Memory B cell (primary cell): Measurements from ENCODE around the gene PLXNC1.

Source experiments
- ATAC-seq: fragments of 150-1000 bp; cut with Tn5 transposase; 2 replicates; pipeline ENCODE4 v1.10.0; 2021; ENCODE audit warnings: low read depth, mild to moderate bottlenecking, moderate library complexity
- DNase-seq, 2 donors: peaks; one replicate each; pipeline ENCODE4 v3.0.0; 2022; ENCODE audit warnings: low spot score in 2 of 2
- H3K27ac Mint-ChIP-seq: one replicate; pipeline ENCODE4 v1.8.0; 2022; ENCODE audit warnings: mild to moderate bottlenecking, moderate library complexity, mixed read lengths
- H3K27me3 Mint-ChIP-seq: one replicate; pipeline ENCODE4 v1.8.0; 2022; ENCODE audit warnings: mixed read lengths
- H3K36me3 Mint-ChIP-seq: one replicate; pipeline ENCODE4 v1.8.0; 2022; ENCODE audit warnings: mild to moderate bottlenecking, mixed read lengths
- H3K4me1 Mint-ChIP-seq: one replicate; pipeline ENCODE4 v1.8.0; 2022; ENCODE audit warnings: mixed read lengths
- H3K4me3 Mint-ChIP-seq: one replicate; pipeline ENCODE4 v1.8.0; 2022; ENCODE audit warnings: mild to moderate bottlenecking, moderate library complexity, mixed read lengths
- H3K9me3 Mint-ChIP-seq: one replicate; pipeline ENCODE4 v1.8.0; 2022; ENCODE audit warnings: mixed read lengths

Gene PLXNC1

DNA sequence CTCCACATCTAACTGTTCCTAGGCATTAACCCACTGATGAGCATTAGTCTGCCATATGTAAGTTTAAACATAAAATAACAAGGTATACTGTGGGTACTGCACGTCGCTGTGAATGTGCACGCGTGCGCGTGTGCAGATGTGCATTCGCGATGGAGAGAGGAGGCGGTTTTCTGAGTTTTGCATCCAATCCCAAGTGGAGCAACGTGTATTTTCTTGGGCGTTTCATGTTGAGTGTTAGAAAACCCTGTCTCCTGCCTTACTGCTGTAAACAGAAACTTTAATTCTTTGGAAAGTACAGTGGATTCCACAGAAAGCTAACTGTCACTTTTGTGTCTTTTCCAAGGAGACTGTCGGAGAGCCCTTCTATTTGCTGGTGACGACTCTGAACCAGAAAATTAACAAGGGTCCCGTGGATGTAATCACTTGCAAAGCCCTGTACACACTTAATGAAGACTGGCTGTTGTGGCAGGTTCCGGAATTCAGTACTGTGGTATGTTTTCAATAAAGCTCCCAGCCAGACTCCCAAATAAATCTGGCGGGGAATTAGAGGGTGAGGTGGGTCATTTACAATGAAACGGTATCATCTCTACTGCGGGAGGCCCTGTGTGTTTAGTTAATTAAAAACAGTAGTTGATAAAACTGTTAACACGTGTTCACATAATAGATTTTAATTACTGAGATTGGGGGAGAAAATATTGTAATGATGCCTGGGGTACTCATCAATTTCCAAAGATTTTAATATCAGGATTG lies 116.5 kb downstream of the PLXNC1 start:
- no peak overlapping the region for H3K27ac Mint-ChIP-seq

DNA sequence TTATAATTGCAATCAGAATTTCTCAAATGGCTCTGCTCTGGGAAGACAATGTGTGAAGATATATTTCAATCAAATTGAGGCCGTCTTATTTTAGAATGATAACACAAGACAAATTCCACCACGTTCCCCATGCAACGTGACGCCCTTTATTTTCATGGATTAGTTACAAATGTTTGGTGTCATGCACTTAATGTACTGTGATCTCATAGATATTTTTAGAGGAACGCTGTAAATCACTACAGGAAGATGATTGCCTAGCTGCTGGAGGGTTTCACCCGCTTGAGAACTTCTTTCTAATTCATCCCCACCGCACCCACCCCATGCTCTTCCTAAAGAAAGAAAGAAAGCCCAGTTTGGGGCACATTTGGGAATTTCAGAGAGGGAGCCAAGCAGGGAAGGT lies 117.2 kb downstream of the PLXNC1 start:
- Mint-ChIP-seq H3K9me3 (no peaks in the 10 kb centered on the region), H3K36me3 (peaks cover 22% of the 10 kb centered on the region), H3K4me3 (no peak overlapping the region), H3K27ac (no peak overlapping the region), H3K4me1 (peaks cover 31% of the 10 kb centered on the region), H3K27me3 (no peaks in the 10 kb centered on the region)
- no peak for DNase-seq
- ATAC-seq: no peak

More for the DNA sequence above, 116.5 kb downstream of the PLXNC1 start:
- H3K27me3 Mint-ChIP-seq: no peaks in the 10 kb centered on the region
- ATAC-seq: no peak
- no peak for DNase-seq
- H3K9me3 Mint-ChIP-seq: no peaks in the 10 kb centered on the region
- peaks cover 31% of the 10 kb centered on the region for H3K4me1 Mint-ChIP-seq
- no peak overlapping the region for H3K4me3 Mint-ChIP-seq
- H3K36me3 Mint-ChIP-seq: peaks cover 23% of the 10 kb centered on the region

DNA sequence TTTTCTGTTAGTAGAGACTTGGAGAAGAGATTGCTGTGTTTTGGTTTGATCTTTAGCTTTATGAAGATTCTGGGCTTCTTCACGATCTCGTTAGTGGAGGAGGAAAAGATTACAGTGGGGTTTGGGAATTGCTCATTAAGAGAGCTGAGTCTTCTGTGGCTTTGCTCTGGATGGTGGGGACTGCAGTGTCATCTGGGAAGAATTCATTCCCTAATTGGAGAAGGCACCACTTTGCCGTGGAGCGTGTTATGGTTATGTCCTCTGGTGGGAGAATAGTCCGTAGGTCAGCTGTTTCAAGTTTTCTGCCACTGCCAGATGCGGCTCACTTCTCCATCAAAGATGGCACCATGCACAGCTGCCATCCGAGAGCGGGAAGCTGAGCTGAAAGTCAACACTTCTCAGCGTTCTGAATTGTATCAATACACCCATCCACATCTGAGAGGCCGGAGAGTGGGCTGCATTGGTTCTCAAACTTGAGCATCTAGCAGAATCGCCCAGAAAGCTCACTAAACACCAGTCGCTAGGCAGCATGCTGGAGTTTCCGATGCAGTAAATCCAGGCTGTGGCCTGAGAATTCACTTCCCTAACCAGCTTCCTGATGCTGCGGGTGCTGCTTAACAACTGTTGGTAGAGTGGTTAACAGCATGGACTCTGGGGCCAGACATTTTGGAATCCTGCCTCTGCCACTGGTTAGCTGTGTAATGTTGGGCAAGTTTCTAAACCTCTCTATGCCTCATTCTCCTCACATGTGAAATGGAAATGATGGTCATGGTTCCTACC lies 117.8 kb downstream of the PLXNC1 start:
- DNase-seq (no peak), ATAC-seq (no peak)
- H3K27me3 Mint-ChIP-seq: no peaks in the 10 kb centered on the region
- peaks cover 29% of the 10 kb centered on the region for H3K4me1 Mint-ChIP-seq
- H3K36me3 Mint-ChIP-seq: peaks cover 19% of the 10 kb centered on the region
- no peak overlapping the region for H3K4me3 Mint-ChIP-seq
- no peaks in the 10 kb centered on the region for H3K9me3 Mint-ChIP-seq
- H3K27ac Mint-ChIP-seq: no peak overlapping the region

DNA sequence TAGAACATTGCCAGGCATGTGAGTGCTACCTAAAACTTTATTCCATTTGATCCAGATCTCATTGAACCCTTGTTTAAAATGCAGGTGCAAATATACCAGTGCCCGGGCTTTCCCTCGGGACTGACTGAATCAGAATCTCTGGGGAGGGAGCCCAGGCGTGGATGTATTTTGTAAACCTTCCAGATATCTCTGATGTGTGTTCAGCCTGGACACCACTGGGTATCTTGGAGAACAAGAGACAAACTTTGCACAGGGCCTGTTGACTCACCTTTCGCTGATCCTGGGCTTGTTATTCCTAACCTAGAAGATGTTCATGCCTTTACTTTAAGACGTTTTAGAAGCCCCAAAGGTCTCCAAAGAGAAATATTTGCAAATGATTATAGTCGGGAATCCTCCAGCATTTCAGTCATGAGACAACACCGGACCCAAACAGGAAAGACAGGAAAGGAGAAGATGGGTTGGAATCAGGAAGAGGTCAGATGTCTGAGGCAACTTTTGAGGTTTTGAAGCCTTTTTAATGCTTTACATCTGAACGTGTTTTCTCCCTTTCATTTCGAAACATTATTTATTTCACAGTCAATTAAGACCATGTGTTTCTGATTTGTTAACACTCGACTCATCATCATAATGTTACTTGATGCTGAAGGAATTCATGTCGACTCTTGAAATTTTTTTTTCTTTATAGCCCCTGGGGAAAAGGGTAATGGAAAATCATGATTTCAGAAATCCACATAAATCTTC lies 118.6 kb downstream of the PLXNC1 start:
- Mint-ChIP-seq H3K27ac (peak overlapping the region; percentile 82), H3K36me3 (peaks cover 22% of the 10 kb centered on the region)

DNA sequence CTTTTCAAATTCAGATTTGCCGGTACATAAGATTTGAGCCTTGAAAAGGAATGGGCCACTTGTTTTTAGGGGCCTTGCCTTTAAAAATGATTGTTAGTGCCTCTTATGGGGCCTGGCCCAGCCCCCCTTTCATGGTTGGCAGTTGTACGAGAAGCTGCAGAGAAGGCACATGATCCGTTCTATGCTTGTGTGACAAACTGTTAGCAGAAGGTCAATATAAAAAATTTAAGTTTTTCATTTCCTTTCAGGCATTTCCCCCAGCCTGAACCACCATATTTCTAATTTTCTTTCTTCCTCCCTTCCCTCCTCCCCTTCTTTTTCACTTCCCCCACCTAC lies 119.1 kb downstream of the PLXNC1 start:
- H3K27me3 Mint-ChIP-seq: no peaks in the 10 kb centered on the region
- ATAC-seq: peak; percentile 9
- peak overlapping the region; percentile 82 for H3K27ac Mint-ChIP-seq
- peak overlapping the region; percentile 15 for H3K4me3 Mint-ChIP-seq
- no peaks in the 10 kb centered on the region for H3K9me3 Mint-ChIP-seq
- peaks cover 25% of the 10 kb centered on the region for H3K36me3 Mint-ChIP-seq
- no peak for DNase-seq
- peaks cover 35% of the 10 kb centered on the region for H3K4me1 Mint-ChIP-seq

More for the DNA sequence above, 118.6 kb downstream of the PLXNC1 start:
- Mint-ChIP-seq H3K4me3 (peak overlapping the region; percentile 73), H3K9me3 (no peaks in the 10 kb centered on the region), H3K27me3 (no peaks in the 10 kb centered on the region), H3K4me1 (peaks cover 34% of the 10 kb centered on the region)
- no peak for ATAC-seq
- no peak for DNase-seq

DNA sequence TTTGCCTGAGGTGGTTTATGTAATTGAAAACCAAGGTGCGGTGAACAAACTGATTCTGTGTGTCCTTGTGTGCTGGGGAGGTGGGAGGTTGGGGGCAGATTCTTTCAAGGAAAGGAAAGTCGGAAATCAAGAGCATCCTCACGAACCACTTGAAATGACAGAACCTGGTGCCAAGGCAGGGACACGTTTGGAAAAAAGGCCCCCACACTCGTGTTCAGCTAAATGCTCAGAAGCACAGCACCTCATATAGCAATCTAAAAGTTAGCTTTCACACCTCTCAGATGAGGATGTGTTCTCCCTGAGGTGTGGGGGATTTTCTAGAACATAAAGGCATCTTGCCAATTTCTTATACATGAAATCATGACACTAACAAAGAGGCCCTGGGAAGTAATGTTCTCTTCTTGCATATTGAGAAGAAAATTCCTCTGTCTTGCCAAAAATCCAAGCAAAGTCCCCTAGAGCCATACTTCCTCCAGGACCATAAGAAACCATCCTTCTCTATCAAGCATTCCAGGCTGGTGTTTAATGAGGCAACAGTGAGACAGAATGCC lies 119.6 kb downstream of the PLXNC1 start:
- Mint-ChIP-seq H3K9me3 (no peaks in the 10 kb centered on the region), H3K27ac (peak overlapping the region; percentile 82), H3K36me3 (peaks cover 28% of the 10 kb centered on the region), H3K4me3 (no peak overlapping the region), H3K4me1 (peaks cover 32% of the 10 kb centered on the region), H3K27me3 (no peaks in the 10 kb centered on the region)
- ATAC-seq: no peak
- no peak for DNase-seq

DNA sequence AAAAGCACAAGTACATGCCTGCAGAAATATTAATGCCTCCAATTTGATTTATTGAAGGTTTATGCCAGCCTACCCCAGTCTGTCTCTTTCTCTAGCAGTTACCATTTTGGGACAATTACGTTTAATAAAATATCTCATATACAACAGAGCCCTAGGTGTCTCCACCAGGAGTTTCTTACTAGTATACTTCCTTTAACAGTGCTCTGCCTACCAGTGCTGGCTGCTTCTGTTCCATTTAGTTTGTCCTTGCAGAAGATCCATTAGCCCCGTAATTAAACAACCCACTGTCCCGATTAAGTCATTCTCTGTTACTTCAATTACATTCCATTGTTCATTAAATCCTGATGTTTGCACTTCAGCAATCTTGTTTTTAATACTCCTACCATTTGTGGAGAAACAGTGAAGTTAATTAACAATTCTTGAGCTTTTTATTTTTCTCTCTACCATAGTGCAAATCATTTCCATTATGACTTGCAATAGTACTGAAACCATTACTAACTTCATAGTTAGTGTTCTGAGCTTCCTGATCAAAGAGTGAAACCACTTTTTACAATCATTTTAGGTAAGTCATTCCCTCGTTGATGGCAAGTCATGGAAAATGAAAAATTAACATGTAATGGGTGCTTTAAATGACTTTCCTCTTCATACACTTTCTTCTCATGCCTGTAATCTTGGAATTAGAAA lies 121.1 kb downstream of the PLXNC1 start:
- Mint-ChIP-seq H3K36me3 (peaks cover 29% of the 10 kb centered on the region), H3K4me1 (peaks cover 29% of the 10 kb centered on the region), H3K27me3 (no peaks in the 10 kb centered on the region), H3K9me3 (no peaks in the 10 kb centered on the region), H3K4me3 (no peak overlapping the region), H3K27ac (no peak overlapping the region)
- no peak for DNase-seq
- ATAC-seq: no peak

DNA sequence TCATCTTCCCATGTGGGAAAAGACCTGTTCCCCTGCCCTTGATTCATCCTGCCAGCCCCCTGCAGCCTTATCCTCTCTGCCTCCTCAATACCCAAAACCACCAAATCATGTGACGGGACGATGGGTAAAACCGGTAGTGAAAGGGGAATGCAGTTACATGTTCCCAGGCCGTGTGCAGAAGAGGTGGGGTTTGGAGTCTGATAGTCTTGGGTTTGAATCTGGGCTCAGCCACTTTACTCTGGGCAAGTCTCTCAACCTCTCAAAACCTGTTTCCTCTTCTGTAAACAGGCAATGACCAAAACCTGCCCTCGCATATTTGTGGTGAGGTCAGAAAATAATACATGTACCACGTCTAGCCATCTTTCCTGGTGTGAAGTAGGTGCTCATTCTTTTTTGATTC lies 123.0 kb downstream of the PLXNC1 start:
- DNase-seq (no peak), ATAC-seq (peak; percentile 43)
- Mint-ChIP-seq H3K9me3 (no peaks in the 10 kb centered on the region), H3K36me3 (peaks cover 16% of the 10 kb centered on the region), H3K27me3 (no peaks in the 10 kb centered on the region), H3K27ac (peak overlapping the region; percentile 71), H3K4me3 (no peak overlapping the region), H3K4me1 (peaks cover 26% of the 10 kb centered on the region)

DNA sequence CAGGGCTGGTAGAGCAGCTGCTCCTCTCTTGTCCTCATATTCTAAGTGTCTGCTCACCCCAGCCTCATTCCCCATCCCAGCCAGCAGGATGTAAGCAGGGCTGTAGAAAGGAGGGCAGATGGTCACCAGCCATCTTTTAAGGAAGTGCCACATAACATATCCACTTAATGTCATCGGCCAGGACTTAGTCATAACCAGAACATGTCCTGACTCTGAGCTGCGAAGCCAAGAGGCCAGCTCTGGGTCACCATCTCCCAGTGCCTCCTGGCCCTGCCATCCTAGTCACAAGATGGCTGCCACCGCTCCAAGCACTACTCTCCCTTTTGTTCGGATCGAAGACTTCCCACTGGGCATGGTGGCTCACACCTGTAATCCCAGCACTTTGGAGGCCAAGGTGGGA lies 123.9 kb downstream of the PLXNC1 start:
- DNase-seq (no peak), ATAC-seq (no peak)
- Mint-ChIP-seq H3K36me3 (peaks cover 14% of the 10 kb centered on the region), H3K9me3 (no peaks in the 10 kb centered on the region), H3K4me1 (peaks cover 22% of the 10 kb centered on the region), H3K27ac (peak overlapping the region; percentile 71), H3K4me3 (no peak overlapping the region), H3K27me3 (no peaks in the 10 kb centered on the region)

DNA sequence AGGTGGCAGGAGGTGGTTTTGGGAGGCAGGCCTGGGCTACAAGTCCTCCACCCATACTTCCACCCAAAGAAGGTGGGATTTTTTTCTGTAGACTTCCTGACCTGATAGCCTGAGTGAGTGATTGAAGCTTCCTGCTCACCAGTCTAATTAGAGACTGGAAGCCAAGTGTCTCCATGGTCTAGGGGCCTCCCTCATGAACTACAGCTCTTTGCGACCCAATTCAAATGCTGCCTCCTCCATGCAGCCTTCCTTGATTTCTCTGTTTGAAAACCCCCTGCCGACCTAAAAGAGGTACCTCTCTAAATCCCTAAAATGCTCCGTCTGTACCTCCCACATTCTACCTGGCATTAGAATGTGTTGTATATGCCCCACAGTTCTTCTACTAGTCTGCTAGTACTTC lies 124.9 kb downstream of the PLXNC1 start:
- ATAC-seq (no peak), DNase-seq (no peak)
- peaks cover 17% of the 10 kb centered on the region for H3K4me1 Mint-ChIP-seq
- H3K27me3 Mint-ChIP-seq: no peaks in the 10 kb centered on the region
- H3K36me3 Mint-ChIP-seq: peaks cover 17% of the 10 kb centered on the region
- no peak overlapping the region for H3K4me3 Mint-ChIP-seq
- peak overlapping the region; percentile 21 for H3K27ac Mint-ChIP-seq
- no peaks in the 10 kb centered on the region for H3K9me3 Mint-ChIP-seq

DNA sequence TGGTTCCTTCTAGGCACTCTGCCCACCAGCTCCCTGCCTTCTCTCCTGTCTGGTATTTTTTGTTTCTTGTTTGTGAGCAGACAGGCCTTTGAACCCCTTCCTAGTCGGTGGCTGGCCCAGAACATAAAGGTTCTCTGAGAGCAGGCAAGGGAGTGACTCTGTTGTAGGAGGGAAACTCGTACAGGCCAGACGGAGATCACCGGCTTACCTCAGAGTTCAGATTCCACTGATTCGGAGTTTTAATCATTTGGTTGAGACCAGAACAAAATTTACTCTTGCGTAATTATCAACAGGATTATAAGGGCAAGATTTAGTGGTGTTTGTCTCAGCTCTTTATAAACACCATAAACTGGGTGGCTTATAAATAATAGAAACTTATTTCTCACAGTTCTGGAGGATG lies 128.3 kb downstream of the PLXNC1 start:
- H3K4me3 Mint-ChIP-seq: no peak overlapping the region
- ATAC-seq: no peak
- no peak overlapping the region for H3K27ac Mint-ChIP-seq
- peaks cover 22% of the 10 kb centered on the region for H3K36me3 Mint-ChIP-seq
- H3K4me1 Mint-ChIP-seq: peaks cover 10% of the 10 kb centered on the region
- no peaks in the 10 kb centered on the region for H3K9me3 Mint-ChIP-seq
- DNase-seq: no peak
- no peaks in the 10 kb centered on the region for H3K27me3 Mint-ChIP-seq

DNA sequence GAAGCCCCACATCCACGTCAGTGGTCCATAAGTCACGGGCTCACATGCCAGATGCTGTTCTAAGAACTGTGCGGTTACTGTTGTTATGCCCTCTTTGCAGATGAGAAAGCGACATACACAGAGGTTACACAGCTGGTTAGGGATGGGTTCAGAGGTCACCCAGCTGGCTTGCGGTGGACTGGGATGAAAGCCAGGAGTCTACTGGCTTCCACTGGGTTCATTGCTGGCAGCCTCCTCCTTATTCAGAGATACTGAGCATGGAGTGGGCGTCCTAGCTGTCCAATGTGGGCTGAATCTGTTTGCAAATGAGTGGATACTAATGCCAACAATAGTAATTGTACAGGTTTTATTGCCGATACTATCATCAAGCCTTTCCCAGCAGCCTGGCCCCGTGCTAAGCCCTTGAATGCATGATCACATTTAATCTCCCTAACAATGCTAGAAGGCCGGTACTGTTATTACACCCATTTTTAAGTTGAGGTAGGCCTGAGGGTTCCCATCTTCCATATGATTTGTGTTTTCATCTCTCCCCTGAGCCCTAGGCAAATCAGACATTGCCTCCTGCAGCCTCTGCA lies 129.1 kb downstream of the PLXNC1 start:
- Mint-ChIP-seq H3K4me3 (no peak overlapping the region), H3K4me1 (peaks cover 10% of the 10 kb centered on the region), H3K36me3 (peaks cover 20% of the 10 kb centered on the region), H3K27me3 (no peaks in the 10 kb centered on the region), H3K9me3 (no peaks in the 10 kb centered on the region), H3K27ac (peak overlapping the region; percentile 1)
- DNase-seq (no peak), ATAC-seq (no peak)

DNA sequence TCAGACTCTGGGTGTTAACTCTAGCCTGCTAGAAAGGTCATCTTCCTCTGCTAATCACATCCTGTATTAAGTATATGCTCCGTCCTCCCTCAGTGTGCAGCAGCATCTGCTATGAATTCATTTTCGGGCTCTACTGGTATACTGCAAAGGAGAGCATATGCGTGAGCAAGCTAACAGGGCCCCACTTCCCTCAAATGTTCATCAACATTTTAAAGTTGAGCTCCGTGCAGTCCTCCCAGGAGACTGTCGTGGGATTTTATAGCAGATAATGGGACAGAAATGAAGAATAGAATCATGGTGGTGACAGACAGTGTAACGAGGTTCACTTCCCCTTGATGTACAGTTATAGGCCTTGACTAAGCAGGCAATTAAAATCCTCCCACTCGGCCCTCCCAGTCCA lies 131.7 kb downstream of the PLXNC1 start:
- H3K27me3 Mint-ChIP-seq: no peaks in the 10 kb centered on the region
- H3K4me1 Mint-ChIP-seq: peaks cover 16% of the 10 kb centered on the region
- DNase-seq (no peak), ATAC-seq (no peak)
- H3K36me3 Mint-ChIP-seq: peaks cover 27% of the 10 kb centered on the region
- no peaks in the 10 kb centered on the region for H3K9me3 Mint-ChIP-seq
- H3K4me3 Mint-ChIP-seq: no peak overlapping the region
- H3K27ac Mint-ChIP-seq: peak overlapping the region; percentile 40
